HG03139 (cell line): ENCODE measurements around the gene UBL5.

Source experiments
- ATAC-seq: cut with Tn5 transposase; IDR thresholded peaks from one replicate; pipeline ENCODE4 v1.9.1; 2021; ENCODE audit not compliant: unreplicated experiment

The UBL5 gene

GRCh38 chr19:9878511-9879196 lies 50.9 kb downstream of the UBL5 start:
- ATAC-seq = no peak
